Loucy (cell line): ENCODE results near the gene ARHGAP15.

Experiments used
- H2AFZ ChIP-seq: fragments of 200-600 bp; sonication (generic); 2 replicates; pipeline ENCODE4 v1.6.0; 2016; ENCODE audit warnings: antibody characterized with exemption, mild to moderate bottlenecking, low read length, moderate library complexity
- H3F3A ChIP-seq: fragments of 200-600 bp; 2 replicates; pipeline ENCODE4 v1.6.0; 2016; ENCODE audit warnings: antibody characterized with exemption, low read depth, mild to moderate bottlenecking
- H3K27me3 ChIP-seq: fragments of 200-600 bp; sonication (generic); 2 replicates; pipeline ENCODE4 v1.6.1; 2014; ENCODE audit warnings: low read length, mild to moderate bottlenecking; ENCODE audit not compliant: insufficient read depth, poor library complexity, severe bottlenecking
- H3K36me3 ChIP-seq: fragments of 200-600 bp; sonication (generic); 2 replicates; pipeline ENCODE4 v1.6.1; 2016; ENCODE audit warnings: low read length; ENCODE audit not compliant: insufficient read depth
- H3K4me1 ChIP-seq: fragments of 200-600 bp; sonication (generic); 2 replicates; pipeline ENCODE4 v1.5.1; 2014; ENCODE audit warnings: low read length, mild to moderate bottlenecking; ENCODE audit not compliant: insufficient read depth, poor library complexity, severe bottlenecking
- H3K4me2 ChIP-seq: fragments of 200-600 bp; sonication (generic); 2 replicates; pipeline ENCODE4 v1.6.0; 2014; ENCODE audit warnings: antibody characterized with exemption, low read length, low read depth, mild to moderate bottlenecking; ENCODE audit not compliant: poor library complexity, severe bottlenecking
- H3K4me3 ChIP-seq: fragments of 200-600 bp; sonication (generic); 2 replicates; pipeline ENCODE4 v1.5.1; 2014; ENCODE audit warnings: low read length, mild to moderate bottlenecking, mixed read lengths; ENCODE audit not compliant: poor library complexity, severe bottlenecking
- H3K79me2 ChIP-seq: fragments of 200-600 bp; sonication (generic); 2 replicates; pipeline ENCODE4 v1.6.1; 2014; ENCODE audit warnings: low read length; ENCODE audit not compliant: insufficient read depth
- H3K9ac ChIP-seq: fragments of 200-600 bp; sonication (generic); 2 replicates; pipeline ENCODE4 v1.6.0; 2014; ENCODE audit warnings: mild to moderate bottlenecking, low read depth, low read length, moderate library complexity; ENCODE audit not compliant: poor library complexity, severe bottlenecking
- H3K9me2 ChIP-seq: fragments of 200-600 bp; sonication (generic); replicated peaks from 2 replicates; pipeline ENCODE4 v1.6.1; 2016; ENCODE audit warnings: low read depth, low read length, mixed read lengths
- H3K9me3 ChIP-seq: fragments of 200-600 bp; sonication (generic); 2 replicates; pipeline ENCODE4 v1.6.1; 2014; ENCODE audit warnings: mild to moderate bottlenecking, antibody characterized with exemption, low read length, low read depth; ENCODE audit not compliant: insufficient read depth
- H4K20me1 ChIP-seq: fragments of 200-600 bp; sonication (generic); 2 replicates; pipeline ENCODE4 v1.6.0; 2014; ENCODE audit warnings: antibody characterized with exemption, low read length, mild to moderate bottlenecking; ENCODE audit not compliant: insufficient read depth, poor library complexity, severe bottlenecking
- EZH2phosphoT487 ChIP-seq: fragments of 200-600 bp; IDR thresholded peaks from 2 replicates; pipeline ENCODE4 v1.6.1; 2018; ENCODE audit warnings: antibody characterized with exemption, mild to moderate bottlenecking, moderate library complexity, borderline replicate concordance
- TF ChIP-seq, protein P1 (sequence below): fragments of 200-600 bp; sonication (generic); conservative IDR thresholded peaks from 2 replicates; pipeline ENCODE4 v1.5.1; 2014; ENCODE audit warnings: mild to moderate bottlenecking, antibody characterized with exemption, low read length

The ARHGAP15 gene

DNA sequence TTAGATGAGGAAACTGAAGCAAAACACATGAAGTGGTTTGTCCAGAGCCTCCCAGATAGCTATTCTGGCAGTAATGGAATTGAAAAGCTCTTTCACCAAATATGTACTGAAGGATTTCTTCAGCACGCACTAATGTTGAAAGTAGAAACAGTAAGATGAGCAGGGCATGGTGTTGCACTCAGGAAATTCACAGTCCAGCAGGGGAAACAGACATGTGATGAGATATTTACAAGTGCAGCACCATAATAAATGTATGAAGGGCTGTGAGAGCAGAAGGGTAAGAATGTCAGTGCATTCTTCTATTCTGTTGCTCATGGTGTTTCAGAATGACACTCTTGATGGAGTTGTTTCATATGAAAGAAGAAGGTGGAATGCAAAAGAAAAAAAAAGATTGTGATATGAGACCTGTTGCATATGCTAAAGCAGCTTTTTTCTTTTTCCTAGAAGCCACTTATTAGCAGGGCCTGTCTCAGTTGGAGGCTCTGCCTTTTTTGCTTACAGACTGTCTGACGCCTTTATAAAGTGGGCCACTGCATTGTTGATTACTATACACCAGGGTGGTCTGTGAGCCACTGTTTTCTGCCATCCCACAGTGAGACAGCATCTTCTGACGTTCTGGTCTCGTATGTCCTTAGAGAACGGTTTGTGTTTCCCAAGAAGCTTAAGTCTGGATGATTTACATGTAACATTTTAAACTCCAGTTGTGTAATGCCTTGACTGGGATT, 516.9 kb downstream of the ARHGAP15 start:
- Histone ChIP-seq H3K9me3 (no peaks in the 10 kb centered on the region), H3F3A (no peaks in the 10 kb centered on the region), H3K4me3 (no peak overlapping the region), H3K36me3 (peaks cover 17% of the 10 kb centered on the region), H3K4me1 (no peaks in the 10 kb centered on the region), H3K27me3 (no peaks in the 10 kb centered on the region), H3K9me2 (no peaks in the 10 kb centered on the region), H3K4me2 (no peak overlapping the region), H3K79me2 (no peaks in the 10 kb centered on the region), H2AFZ (no peak overlapping the region), H3K9ac (no peak overlapping the region), H4K20me1 (no peaks in the 10 kb centered on the region)
- TF ChIP-seq EZH2phosphoT487 = no peak
- TF ChIP-seq, protein P1, sequence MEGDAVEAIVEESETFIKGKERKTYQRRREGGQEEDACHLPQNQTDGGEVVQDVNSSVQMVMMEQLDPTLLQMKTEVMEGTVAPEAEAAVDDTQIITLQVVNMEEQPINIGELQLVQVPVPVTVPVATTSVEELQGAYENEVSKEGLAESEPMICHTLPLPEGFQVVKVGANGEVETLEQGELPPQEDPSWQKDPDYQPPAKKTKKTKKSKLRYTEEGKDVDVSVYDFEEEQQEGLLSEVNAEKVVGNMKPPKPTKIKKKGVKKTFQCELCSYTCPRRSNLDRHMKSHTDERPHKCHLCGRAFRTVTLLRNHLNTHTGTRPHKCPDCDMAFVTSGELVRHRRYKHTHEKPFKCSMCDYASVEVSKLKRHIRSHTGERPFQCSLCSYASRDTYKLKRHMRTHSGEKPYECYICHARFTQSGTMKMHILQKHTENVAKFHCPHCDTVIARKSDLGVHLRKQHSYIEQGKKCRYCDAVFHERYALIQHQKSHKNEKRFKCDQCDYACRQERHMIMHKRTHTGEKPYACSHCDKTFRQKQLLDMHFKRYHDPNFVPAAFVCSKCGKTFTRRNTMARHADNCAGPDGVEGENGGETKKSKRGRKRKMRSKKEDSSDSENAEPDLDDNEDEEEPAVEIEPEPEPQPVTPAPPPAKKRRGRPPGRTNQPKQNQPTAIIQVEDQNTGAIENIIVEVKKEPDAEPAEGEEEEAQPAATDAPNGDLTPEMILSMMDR = no peak

- no peak overlapping the region for H3K4me3 ChIP-seq
- no peaks in the 10 kb centered on the region for H3K27me3 ChIP-seq
- no peaks in the 10 kb centered on the region for H4K20me1 ChIP-seq
- TF ChIP-seq EZH2phosphoT487 = no peak
- TF ChIP-seq, protein P1 = no peak
- H3F3A ChIP-seq = no peaks in the 10 kb centered on the region
- H3K9ac ChIP-seq = no peak overlapping the region
- H2AFZ ChIP-seq = no peak overlapping the region
- H3K79me2 ChIP-seq = no peaks in the 10 kb centered on the region
- H3K4me2 ChIP-seq = no peak overlapping the region
- peaks cover 17% of the 10 kb centered on the region for H3K9me3 ChIP-seq
- peaks cover 29% of the 10 kb centered on the region for H3K36me3 ChIP-seq
- no peaks in the 10 kb centered on the region for H3K9me2 ChIP-seq
- no peaks in the 10 kb centered on the region for H3K4me1 ChIP-seq
These were observed 520.1 kb downstream of the ARHGAP15 start for GRCh38 chr2:143649226-143649740.

DNA sequence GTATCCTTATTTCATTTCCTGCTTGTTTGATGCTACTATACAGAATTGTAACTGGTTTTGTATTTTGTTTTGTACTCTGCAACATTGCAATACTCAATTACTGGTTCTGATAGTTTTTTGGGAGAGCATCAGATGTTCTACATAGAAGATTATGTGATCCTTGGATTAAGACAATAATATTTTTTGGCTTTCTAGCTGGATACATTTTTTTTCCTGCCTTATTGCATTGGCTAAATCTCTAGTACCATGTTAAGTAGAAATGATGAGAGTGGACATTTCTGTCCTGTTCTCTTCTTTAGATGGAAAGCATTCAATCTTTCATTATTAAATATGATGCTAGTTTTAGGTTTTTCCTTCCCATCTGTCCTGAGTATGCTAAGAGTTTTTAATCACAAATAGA, 523.5 kb downstream of the ARHGAP15 start:
- H3F3A ChIP-seq = no peaks in the 10 kb centered on the region
- no peak overlapping the region for H2AFZ ChIP-seq
- H3K4me3 ChIP-seq = no peak overlapping the region
- H3K4me2 ChIP-seq = no peak overlapping the region
- no peaks in the 10 kb centered on the region for H3K79me2 ChIP-seq
- H3K27me3 ChIP-seq = no peaks in the 10 kb centered on the region
- H3K36me3 ChIP-seq = peaks cover 29% of the 10 kb centered on the region
- no peaks in the 10 kb centered on the region for H3K9me2 ChIP-seq
- H4K20me1 ChIP-seq = no peaks in the 10 kb centered on the region
- TF ChIP-seq, protein P1 = no peak
- no peak for TF ChIP-seq EZH2phosphoT487
- H3K9ac ChIP-seq = no peak overlapping the region
- H3K9me3 ChIP-seq = peaks cover 17% of the 10 kb centered on the region
- H3K4me1 ChIP-seq = peaks cover 11% of the 10 kb centered on the region
